HG03342 (cell line): Measurements from ENCODE around the gene ATP2B3.

Source experiments
- ATAC-seq: cut with Tn5 transposase; IDR thresholded peaks from one replicate; pipeline ENCODE4 v1.9.1; 2021; ENCODE audit warnings: mild to moderate bottlenecking, moderate library complexity; ENCODE audit not compliant: unreplicated experiment

Gene ATP2B3

DNA sequence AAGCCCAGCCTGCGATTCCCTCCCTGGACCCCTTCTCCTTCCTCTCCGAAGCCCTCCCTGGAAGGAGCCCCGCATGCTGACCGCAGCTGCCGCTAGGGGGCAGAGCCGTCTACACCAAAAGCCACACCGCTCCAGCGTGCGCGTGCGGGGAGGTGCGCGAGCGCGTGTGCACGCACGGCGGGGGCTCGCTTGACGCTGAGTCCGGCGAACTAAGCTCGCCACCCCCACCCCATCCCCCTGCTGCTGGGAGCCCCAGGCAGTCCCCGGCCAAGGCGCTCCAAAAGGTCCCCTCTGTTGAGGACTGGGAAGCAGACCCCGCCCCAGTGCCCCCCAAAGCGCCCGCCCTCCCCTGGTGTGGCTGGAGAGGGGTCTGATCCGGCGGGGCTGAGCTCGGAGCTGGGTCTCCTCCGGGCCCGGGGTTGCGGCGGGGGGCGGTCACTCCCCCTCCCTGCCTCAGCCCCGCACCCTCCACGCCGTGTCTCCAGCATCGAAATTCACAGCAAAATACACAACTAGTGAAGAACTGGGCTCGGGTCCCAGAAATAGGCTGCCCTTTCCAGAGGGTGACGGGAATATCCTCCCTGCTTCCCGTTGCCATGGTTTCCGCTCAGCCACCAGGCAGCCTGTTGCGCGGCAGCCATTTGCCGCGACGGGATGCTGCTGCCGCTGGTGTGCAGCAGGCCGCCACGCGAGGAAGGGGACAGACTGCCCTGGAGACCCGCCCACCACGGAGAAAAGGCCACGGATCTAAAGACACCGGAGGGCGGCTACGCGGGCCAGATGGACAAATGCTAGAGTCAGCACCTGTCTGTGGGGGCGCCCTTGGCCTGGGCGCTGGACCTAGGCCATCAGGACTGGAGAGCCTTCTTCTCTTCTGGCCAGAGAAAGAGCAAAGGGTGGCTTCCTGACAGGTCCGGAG, 92.7 kb downstream of the ATP2B3 start:
- peak; percentile 72 for ATAC-seq

GRCh38 chrX:153610836-153611213, 93.4 kb downstream of the ATP2B3 start:
- no peak for ATAC-seq

- no peak for ATAC-seq
Measured at GRCh38 chrX:153611298-153612095, 94.1 kb downstream of the ATP2B3 start.

- no peak for ATAC-seq
Measured at GRCh38 chrX:153612413-153612812, 95.0 kb downstream of the ATP2B3 start.

DNA sequence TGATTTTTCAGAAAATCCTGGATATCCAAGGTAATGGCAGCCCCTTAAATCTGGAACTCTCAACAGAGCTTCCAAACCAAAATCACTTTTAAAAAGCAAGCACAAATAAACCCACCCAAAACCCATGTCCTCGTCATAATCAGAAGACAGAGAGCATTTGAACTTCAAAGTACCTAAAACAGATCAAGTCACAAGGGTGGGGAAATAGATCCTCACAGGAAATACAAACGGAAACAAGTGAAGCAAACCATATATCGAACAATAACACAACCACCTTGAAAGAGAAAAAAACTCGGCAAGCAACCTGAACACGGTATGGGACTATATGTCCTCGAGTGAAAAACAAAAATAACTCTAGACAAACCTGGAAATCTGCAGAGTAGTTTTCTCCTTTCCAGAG, 97.4 kb downstream of the ATP2B3 start:
- ATAC-seq: no peak

DNA sequence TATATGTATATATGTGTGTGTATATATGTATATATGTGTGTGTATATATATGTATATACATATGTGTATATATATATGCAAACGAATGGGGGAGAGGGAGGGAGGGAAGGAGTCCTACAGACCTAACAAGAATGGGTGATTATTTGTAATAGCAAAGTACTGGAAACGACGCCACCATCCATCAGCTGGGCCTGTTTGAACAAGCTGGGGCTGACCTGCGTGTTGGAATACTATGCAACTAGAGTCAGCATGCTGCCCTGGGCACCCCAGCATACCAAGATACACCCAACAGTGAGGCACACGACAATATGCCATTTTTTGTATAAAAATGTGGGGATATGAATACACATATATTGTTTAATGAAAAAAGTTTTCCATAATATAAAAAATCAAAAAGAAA, 103.1 kb downstream of the ATP2B3 start:
- ATAC-seq: no peak

GRCh38 chrX:153621949-153622598, 104.6 kb downstream of the ATP2B3 start:
- no peak for ATAC-seq

- ATAC-seq: no peak
Measured at GRCh38 chrX:153622661-153623309, 105.3 kb downstream of the ATP2B3 start.

GRCh38 chrX:153623310-153624029, 106.0 kb downstream of the ATP2B3 start:
- no peak for ATAC-seq

GRCh38 chrX:153624196-153625091, 107.0 kb downstream of the ATP2B3 start:
- no peak for ATAC-seq

- ATAC-seq: no peak
Measured at GRCh38 chrX:153625271-153626024, 108.0 kb downstream of the ATP2B3 start.

DNA sequence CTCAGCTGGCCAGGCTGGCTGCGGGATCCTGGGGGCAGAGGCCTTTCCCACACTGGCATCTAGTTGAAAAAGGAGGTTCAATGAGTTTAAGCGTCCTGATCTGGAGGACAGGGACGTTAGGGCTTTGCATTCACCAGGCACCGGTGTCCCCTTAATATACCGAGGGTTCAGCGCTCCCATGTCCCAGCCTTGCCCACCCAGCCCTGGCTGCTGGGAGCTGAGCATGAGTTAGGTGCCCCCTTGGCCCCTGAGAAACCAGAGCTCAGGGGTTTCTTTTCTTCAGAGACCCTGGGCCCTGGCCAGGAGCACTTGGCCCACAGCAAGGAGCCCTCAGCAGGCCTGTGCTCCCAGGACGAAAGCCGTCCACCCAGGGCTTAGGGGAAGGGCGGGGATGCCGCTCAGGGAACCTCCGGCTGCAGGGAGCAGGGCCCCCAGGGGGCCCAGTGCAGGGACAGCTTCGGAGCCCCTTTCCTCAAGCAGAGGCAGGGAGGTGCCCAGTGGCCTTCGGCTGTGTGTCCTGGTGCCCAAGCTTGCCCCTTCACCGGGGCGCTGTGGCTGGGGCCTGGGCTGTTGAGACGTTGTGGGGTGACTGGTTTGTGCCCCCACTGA, 108.7 kb downstream of the ATP2B3 start:
- ATAC-seq: no peak

DNA sequence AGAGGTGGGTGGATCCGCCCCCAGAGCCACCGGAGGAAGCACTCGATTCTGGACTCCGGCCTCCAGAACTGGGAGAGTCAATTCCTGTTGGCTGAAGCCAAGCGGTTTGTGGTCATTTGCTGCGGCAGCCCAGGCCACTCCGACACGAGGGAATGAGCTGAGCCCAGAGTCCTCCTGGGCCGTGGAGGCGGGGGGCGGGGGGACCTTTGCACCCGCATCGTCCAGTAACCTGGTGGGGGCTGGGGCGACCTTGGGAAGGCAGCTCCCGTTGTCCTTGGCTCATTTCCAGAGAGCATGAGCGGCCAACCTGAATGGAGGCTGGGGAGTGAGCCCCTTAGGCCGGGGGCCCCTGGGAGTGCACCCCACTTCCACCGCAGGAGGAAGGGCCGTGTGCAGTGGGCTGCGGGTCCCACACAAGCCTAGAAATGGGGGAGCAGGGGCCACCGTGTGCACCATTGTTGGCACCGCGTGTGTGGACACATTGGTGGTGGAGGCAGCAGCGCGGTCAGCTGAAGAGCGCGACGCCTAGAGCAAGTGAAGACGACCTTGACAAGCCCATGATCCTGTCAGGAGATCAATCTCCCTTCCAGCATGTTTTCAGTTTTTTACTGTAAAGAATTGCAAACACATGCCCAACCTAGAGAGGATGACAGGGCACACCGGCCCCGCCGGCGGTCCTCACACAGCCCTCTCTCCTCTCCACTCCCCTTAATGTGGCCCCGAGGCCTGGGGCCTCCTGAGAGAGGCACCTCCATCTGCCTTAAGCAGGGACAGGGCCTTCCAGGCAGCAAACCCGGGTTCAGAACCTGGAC, 109.6 kb downstream of the ATP2B3 start:
- no peak for ATAC-seq

- ATAC-seq: no peak
Measured at GRCh38 chrX:153627675-153628111, 110.3 kb downstream of the ATP2B3 start.

DNA sequence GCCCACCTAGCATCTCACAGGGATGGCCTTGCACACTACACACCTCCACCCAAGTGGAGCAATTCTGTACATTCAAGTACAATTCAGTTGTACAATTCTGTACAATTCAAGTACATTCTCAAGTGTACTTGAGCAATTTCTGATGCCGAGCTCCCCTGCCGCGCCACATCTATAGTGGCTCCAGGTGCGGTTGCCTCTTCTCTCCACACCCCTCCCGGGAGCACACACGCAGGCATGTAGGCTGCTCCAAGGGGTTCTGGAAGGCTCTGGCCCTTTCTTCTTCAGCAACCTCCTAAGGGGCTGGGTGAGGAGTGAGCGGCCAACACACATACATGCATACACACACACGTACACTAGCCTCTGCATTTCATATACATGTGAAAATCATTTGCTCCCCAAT, 110.7 kb downstream of the ATP2B3 start:
- no peak for ATAC-seq

GRCh38 chrX:153628665-153629064, 111.2 kb downstream of the ATP2B3 start:
- ATAC-seq: no peak

GRCh38 chrX:153631346-153631745, 113.9 kb downstream of the ATP2B3 start:
- ATAC-seq: no peak
